Gastroesophageal sphincter (tissue), 4 donors: ENCODE data around the gene VIPR2. TPM values are rescaled to one million over a fixed set of nuclear protein-coding genes. Genes with fewer than 3 reads are reported as not detected.

Source experiments
- ATAC-seq: fragments of 150-250 bp; one replicate; pipeline ENCODE4 v1.9.1; 2016; ENCODE audit warnings: mild to moderate bottlenecking, moderate library complexity
- H3K27ac ChIP-seq, 4 donors: fragments of 200-600 bp; sonication (generic) in 3 of 4; 1 replicate in 3 of 4; 2 replicates in 1 of 4; pipeline ENCODE4 v1.5.1; 2016 to 2019
- H3K27me3 ChIP-seq: fragments of 200-600 bp; sonication (generic); one replicate; pipeline ENCODE4 v1.5.1; 2019
- H3K36me3 ChIP-seq, 2 donors: fragments of 200-600 bp; sonication (generic); one replicate each; pipeline ENCODE4 v1.5.1; 2019; ENCODE audit warnings: control low read depth in 1 of 2
- H3K4me1 ChIP-seq, 3 donors: fragments of 200-600 bp; sonication (generic); 1 replicate in 2 of 3; 2 replicates in 1 of 3; pipeline ENCODE4 v1.5.1; 2016 to 2019; ENCODE audit warnings: control low read depth in 2 of 3
- H3K4me3 ChIP-seq, 2 donors: fragments of 200-600 bp; sonication (generic); one replicate each; pipeline ENCODE4 v1.5.1; 2019; ENCODE audit warnings: mild to moderate bottlenecking in 1 of 2, moderate library complexity in 1 of 2
- H3K9me3 ChIP-seq, 3 donors: fragments of 200-600 bp; sonication (generic); one replicate each; pipeline ENCODE4 v1.5.1; 2017 to 2019; ENCODE audit warnings: control low read depth in 2 of 3
- EP300 ChIP-seq: sonication (generic); formaldehyde crosslinking; IDR thresholded peaks from one replicate; pipeline ENCODE4 v1.6.1; 2017; ENCODE audit warnings: antibody characterized with exemption, mild to moderate bottlenecking
- POLR2A ChIP-seq, 2 donors: fragments of 450-650 bp; IDR thresholded peaks; one replicate each; pipeline ENCODE4 v1.6.1; 2017; ENCODE audit warnings: antibody characterized with exemption in 2 of 2, mild to moderate bottlenecking in 2 of 2, moderate library complexity in 1 of 2
- POLR2AphosphoS5 ChIP-seq: sonication (generic); formaldehyde crosslinking; IDR thresholded peaks from one replicate; pipeline ENCODE4 v1.6.1; 2017; ENCODE audit warnings: antibody characterized with exemption
- WGBS, 2 donors: methylation state at CpG; one replicate each; pipeline ENCODE4 v1.1.5; 2018; ENCODE audit warnings: low coverage in 1 of 2; 5-methylcytosine and 5-hydroxymethylcytosine counted together
- total RNA-seq, 4 donors: library from RNA; depleted of rRNA; stranded (reverse); fragments of >200 nt; gene quantifications; one replicate each; pipeline ENCODE4 v1.1.0, GENCODE V29; 2016
- TF ChIP-seq, protein P1 (sequence below), 4 experiments: fragments of 200-600 bp in 2 of 4; fragments of 450-650 bp in 2 of 4; sonication (generic) in 1 of 4; IDR thresholded peaks; one replicate each; pipeline ENCODE4 v1.5.1; 2017 to 2019; ENCODE audit warnings: antibody characterized with exemption in 4 of 4, mild to moderate bottlenecking in 2 of 4, moderate library complexity in 2 of 4

VIPR2 gene
- total RNA-seq, 4 donors from 2014 or later = 13.3 to 52.5 (median 27.4) TPM

DNA sequence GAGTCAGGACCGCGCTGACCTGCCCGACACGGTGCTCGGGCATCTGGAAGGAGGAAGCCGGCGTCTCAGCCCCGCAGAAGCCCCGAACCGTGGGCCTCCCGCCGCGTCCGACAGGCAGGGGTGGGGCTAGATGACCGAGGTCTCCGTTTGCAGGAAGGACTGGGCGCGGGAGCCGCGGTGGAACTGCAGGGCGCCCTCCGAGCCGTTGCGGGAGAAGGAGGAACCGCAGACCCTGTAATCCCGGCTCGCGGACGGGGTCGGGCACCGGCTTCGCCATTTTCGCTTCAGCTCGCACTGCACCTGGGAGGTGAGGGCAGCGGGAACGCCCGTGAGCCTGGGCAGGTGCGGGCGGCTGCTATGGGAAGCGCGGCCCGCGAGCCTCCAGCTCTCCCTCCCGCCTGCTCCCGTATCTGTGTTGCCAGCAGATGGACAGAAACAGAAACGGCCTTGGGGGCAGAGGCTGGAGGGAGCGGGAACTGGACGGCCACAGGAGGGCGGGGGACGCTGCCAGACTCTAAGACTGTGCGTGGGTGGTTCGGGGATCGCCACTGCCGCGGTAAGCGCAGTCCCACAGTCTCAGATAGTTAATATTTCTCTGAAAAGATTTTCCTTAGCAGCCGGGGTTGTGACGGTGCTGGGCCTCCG, 114.1 kb downstream of the VIPR2 start:
- 3% methylated on average over 6 of the region's 59 CpGs; no CpG with 5 or more reads in 1 of the 2 donors for WGBS, 2 donors

DNA sequence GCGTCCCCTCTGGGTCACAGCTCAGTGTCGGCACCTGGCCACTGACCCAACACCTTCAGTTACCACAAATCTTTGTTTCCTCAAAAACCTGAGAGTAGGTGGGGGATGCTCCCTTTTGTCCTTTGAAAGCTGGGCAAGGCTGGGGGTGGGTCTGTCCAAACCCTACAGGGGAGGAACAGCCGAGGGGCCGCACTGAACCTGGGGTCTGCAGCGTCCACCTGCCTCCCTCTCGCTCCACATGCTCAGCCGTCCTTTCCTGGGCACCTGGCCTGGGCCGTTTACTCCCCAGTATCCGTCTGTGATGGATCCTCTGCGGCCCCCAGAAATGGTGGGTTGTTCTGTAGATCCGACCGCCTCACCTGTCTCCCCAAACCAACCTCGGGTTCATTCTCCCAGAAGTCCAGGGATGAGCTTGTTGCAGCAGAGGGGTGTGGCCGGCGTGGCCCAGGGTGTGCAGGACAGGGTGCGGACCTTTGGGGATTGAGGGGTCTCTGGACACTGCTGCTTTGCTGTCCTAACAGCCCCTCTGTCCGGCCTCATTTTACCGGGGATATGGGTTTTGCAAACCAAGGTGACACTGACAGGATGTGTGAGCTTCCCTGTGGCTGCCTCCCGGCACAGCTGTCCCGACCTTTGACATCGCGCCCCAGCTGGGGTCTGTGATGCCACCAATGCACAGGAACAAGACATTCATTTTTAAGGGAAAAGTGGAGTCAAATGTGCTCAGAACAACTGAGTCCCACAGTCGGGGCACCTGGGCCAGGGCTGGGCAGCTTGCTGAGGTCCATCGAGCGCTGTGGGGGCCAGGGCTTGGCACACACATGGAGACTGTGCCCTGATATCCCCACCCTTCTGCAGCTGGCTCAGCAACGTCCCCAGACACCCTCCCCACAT, 115.9 kb downstream of the VIPR2 start:
- peaks cover 0 to 2% of the 10 kb centered on the region in 2 donors for H3K36me3 ChIP-seq
- ATAC-seq = no peak
- H3K27ac ChIP-seq = peak overlapping the region in 1 of 4 donors; percentile 82
- H3K4me1 ChIP-seq = peaks cover 0 to 49% (median 13%) of the 10 kb centered on the region in 3 donors
- H3K4me3 ChIP-seq = no peak overlapping the region
- WGBS, 2 donors = 83 to 87% methylated on average over 6 to 7 of the region's 26 CpGs
- peaks cover 19% of the 10 kb centered on the region for H3K27me3 ChIP-seq
- H3K9me3 ChIP-seq = no peaks in the 10 kb centered on the region
- TF ChIP-seq, protein P1, sequence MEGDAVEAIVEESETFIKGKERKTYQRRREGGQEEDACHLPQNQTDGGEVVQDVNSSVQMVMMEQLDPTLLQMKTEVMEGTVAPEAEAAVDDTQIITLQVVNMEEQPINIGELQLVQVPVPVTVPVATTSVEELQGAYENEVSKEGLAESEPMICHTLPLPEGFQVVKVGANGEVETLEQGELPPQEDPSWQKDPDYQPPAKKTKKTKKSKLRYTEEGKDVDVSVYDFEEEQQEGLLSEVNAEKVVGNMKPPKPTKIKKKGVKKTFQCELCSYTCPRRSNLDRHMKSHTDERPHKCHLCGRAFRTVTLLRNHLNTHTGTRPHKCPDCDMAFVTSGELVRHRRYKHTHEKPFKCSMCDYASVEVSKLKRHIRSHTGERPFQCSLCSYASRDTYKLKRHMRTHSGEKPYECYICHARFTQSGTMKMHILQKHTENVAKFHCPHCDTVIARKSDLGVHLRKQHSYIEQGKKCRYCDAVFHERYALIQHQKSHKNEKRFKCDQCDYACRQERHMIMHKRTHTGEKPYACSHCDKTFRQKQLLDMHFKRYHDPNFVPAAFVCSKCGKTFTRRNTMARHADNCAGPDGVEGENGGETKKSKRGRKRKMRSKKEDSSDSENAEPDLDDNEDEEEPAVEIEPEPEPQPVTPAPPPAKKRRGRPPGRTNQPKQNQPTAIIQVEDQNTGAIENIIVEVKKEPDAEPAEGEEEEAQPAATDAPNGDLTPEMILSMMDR (IDR thresholded peaks at IDR 0.05) = no peak

More for the DNA sequence above, 114.1 kb downstream of the VIPR2 start:
- Histone ChIP-seq H3K4me1 (peaks cover 0 to 49% (median 13%) of the 10 kb centered on the region in 3 donors), H3K4me3 (peak overlapping the region; percentile 43 to 61), H3K27ac (peak overlapping the region; percentile 44 to 82 (median 76)), H3K36me3 (peaks cover 0 to 17% of the 10 kb centered on the region in 2 donors), H3K9me3 (no peaks in the 10 kb centered on the region), H3K27me3 (peaks cover 19% of the 10 kb centered on the region)
- peak; percentile 71 for ATAC-seq
- TF ChIP-seq POLR2A (IDR thresholded peaks at IDR 0.05) = peak; percentile 17 to 22
- no peak for TF ChIP-seq EP300
- peak; percentile 46 for TF ChIP-seq POLR2AphosphoS5
- TF ChIP-seq, protein P1 (IDR thresholded peaks at IDR 0.05) = peak in 3 of 4 experiments; percentile 58 to 67 (median 65)

DNA sequence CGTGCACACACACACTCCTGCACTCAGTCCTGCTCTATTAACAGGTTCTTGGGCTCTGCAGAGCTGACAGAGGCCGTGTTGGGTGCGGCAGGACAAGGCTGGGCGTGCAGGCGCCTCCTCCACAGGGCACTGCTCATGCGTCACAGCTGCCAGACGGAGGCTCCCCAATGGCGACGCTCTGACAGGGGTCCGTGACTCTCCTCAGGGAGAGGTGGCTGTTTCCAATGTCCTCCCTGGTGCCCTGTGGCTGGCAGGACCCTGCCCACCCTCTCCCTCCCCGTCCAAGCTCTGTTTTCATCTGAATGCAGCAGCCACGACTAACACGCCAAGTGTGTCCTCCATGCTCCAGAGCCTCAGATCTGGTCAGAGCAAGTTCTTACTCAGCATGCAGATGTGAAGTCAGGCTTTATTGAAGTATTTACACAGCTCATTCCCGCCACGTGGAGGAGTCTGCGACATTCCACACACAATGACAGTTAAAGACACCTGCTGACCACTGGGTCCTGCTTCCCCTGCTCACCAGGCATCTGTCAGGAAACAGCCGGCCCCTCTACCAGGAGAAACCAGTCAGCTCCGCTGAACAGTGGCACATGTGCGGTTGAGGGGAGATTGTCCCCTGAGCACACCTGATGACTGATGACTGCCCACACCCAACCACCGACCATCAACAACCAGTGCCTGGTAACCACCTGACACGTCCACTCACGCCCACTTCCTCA, 116.7 kb downstream of the VIPR2 start:
- Histone ChIP-seq H3K27me3 (peaks cover 19% of the 10 kb centered on the region), H3K36me3 (no peaks in the 10 kb centered on the region), H3K27ac (peak overlapping the region in 1 of 4 donors; percentile 33), H3K4me3 (no peak overlapping the region), H3K4me1 (peaks cover 0 to 49% (median 13%) of the 10 kb centered on the region in 3 donors), H3K9me3 (no peaks in the 10 kb centered on the region)
- WGBS, 2 donors = 65 to 79% methylated on average over 4 to 6 of the region's 22 CpGs
- TF ChIP-seq POLR2AphosphoS5 = no peak
- TF ChIP-seq, protein P1 (IDR thresholded peaks at IDR 0.05) = no peak
- no peak for TF ChIP-seq POLR2A (IDR thresholded peaks at IDR 0.05)
- TF ChIP-seq EP300 = no peak
- ATAC-seq = no peak

DNA sequence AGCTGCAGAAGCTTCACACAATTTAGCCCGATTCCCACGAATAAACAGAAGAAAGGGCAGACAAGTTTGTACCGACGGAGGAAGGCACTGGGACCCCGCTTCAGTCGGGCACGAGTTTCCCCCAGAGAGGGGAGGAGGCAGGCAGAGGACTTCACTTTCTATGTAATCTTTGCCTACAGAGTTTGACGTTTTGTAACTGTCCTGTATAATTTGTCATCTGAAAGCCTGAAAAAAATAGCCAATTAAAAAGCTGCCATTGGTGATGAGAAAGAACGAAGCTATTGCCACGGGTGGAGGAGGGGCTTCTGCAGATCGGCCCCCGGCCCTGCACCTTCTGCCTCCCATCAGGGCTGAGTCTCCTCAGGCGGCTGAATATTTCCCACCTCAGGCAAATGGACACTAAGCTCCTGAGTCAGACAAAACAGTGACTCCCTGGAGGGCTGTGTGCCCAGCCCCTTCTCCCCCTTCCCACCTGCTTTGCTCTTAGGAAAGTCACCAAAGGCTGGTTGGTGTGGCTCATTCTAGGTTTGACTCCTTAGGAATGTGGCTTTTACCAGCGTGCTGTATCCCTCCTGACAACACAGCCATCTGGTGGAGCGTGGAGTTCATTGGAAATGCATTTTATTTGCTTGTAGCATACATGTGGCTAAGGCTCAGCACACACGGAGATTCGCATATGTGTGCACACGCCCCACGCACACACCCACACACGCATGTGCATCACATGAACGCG, 117.4 kb downstream of the VIPR2 start:
- ATAC-seq = no peak
- no peaks in the 10 kb centered on the region for H3K36me3 ChIP-seq
- H3K27ac ChIP-seq = peak overlapping the region in 1 of 4 donors; percentile 33
- no peak overlapping the region for H3K4me3 ChIP-seq
- TF ChIP-seq POLR2A (IDR thresholded peaks at IDR 0.05) = peak in 1 of 2 donors; percentile 18
- peak; percentile 81 for TF ChIP-seq POLR2AphosphoS5
- TF ChIP-seq EP300 = no peak
- TF ChIP-seq, protein P1 (IDR thresholded peaks at IDR 0.05) = no peak
- peaks cover 19% of the 10 kb centered on the region for H3K27me3 ChIP-seq
- no peaks in the 10 kb centered on the region for H3K9me3 ChIP-seq
- peaks cover 0 to 43% (median 13%) of the 10 kb centered on the region in 3 donors for H3K4me1 ChIP-seq
- 39 to 50% methylated on average over 9 to 16 of the region's 22 CpGs for WGBS, 2 donors
